Stimulated activated CD8-positive, alpha-beta memory T cell treated with anti-CD3 and anti-CD28 coated beads, Interleukin-4, amount 100 ng/mL, for 4 hours (primary cell): ENCODE measurements around the gene ENDOG.
"Not testable (repeated sequence)": the region's sequence is repeated elsewhere in the genome, so short reads cannot be mapped to it uniquely, and the experiment has no call there.

Experiments
- DNase-seq, 2 donors: peaks; one replicate each; pipeline ENCODE4 v3.0.0-alpha.2; 2020; ENCODE audit warnings: low read depth in 2 of 2, low spot score in 1 of 2

The ENDOG gene

GRCh38 chr9:128828267-128828666, 10.0 kb downstream of the ENDOG start:
- DNase-seq, result no peak

GRCh38 chr9:128828719-128829452, 10.6 kb downstream of the ENDOG start:
- no peak for DNase-seq

GRCh38 chr9:128829477-128830251, 11.4 kb downstream of the ENDOG start, which contains the start of gene SPOUT1:
Gene SPOUT1, minus strand, starts transcription at chr9:128829794. Its CDS starts 14 bp downstream, at chr9:128829780.
- DNase-seq, result peak; percentile 79 to 84

GRCh38 chr9:128833696-128834095, 15.4 kb downstream of the ENDOG start:
- no peak for DNase-seq

- no peak for DNase-seq
Observed at GRCh38 chr9:128835246-128836210, 17.2 kb downstream of the ENDOG start.

- no peak for DNase-seq
Observed at GRCh38 chr9:128836509-128837145, 18.3 kb downstream of the ENDOG start.

GRCh38 chr9:128838338-128838737, 20.0 kb downstream of the ENDOG start:
- DNase-seq, result no peak

GRCh38 chr9:128840524-128840923, 22.2 kb downstream of the ENDOG start:
- no peak for DNase-seq

- DNase-seq, result no peak
Observed at GRCh38 chr9:128841694-128842492, 23.6 kb downstream of the ENDOG start.

- not testable (repeated sequence) for DNase-seq
Observed at GRCh38 chr9:128843171-128843570, 24.9 kb downstream of the ENDOG start.

GRCh38 chr9:128845186-128845931, 27.1 kb downstream of the ENDOG start:
- DNase-seq, result no peak

GRCh38 chr9:128846680-128847030, 28.4 kb downstream of the ENDOG start:
- no peak for DNase-seq

- no peak for DNase-seq
Observed at GRCh38 chr9:128847803-128848202, 29.5 kb downstream of the ENDOG start.

- DNase-seq, result not testable (repeated sequence)
Observed at GRCh38 chr9:128851024-128851423, 32.7 kb downstream of the ENDOG start.

GRCh38 chr9:128851779-128852600, 33.7 kb downstream of the ENDOG start:
- DNase-seq, result not testable (repeated sequence)

- not testable (repeated sequence) for DNase-seq
Observed at GRCh38 chr9:128852646-128853045, 34.3 kb downstream of the ENDOG start.

- DNase-seq, result not testable (repeated sequence)
Observed at GRCh38 chr9:128854454-128854853, 36.2 kb downstream of the ENDOG start.

GRCh38 chr9:128858476-128858875, 40.2 kb downstream of the ENDOG start:
- DNase-seq, result not testable (repeated sequence)
